GM18511 (cell line): ENCODE results near the gene TSPO2.

ENCODE experiments used
- ATAC-seq: cut with Tn5 transposase; IDR thresholded peaks from one replicate; pipeline ENCODE4 v1.9.1; 2021; ENCODE audit warnings: mild to moderate bottlenecking, moderate library complexity; ENCODE audit not compliant: unreplicated experiment

Gene TSPO2

GRCh38 chr6:41074692-41075436, 32.6 kb downstream of the TSPO2 start:
- ATAC-seq = no peak

GRCh38 chr6:41075651-41076626, 33.7 kb downstream of the TSPO2 start:
- no peak for ATAC-seq

GRCh38 chr6:41077536-41077935, 35.3 kb downstream of the TSPO2 start:
- no peak for ATAC-seq

- no peak for ATAC-seq
Observed at GRCh38 chr6:41078101-41078500, 35.8 kb downstream of the TSPO2 start.

GRCh38 chr6:41079080-41079479, 36.8 kb downstream of the TSPO2 start:
- no peak for ATAC-seq

GRCh38 chr6:41080621-41081020, 38.4 kb downstream of the TSPO2 start:
- ATAC-seq = no peak

- no peak for ATAC-seq
Observed at GRCh38 chr6:41083072-41083471, 40.8 kb downstream of the TSPO2 start.

- no peak for ATAC-seq
Observed at GRCh38 chr6:41085182-41085581, 42.9 kb downstream of the TSPO2 start.

- ATAC-seq = no peak
Observed at GRCh38 chr6:41088451-41088850, 46.2 kb downstream of the TSPO2 start.

- no peak for ATAC-seq
Observed at GRCh38 chr6:41090841-41091761, 48.8 kb downstream of the TSPO2 start.

GRCh38 chr6:41092421-41093140, 50.3 kb downstream of the TSPO2 start:
- no peak for ATAC-seq

GRCh38 chr6:41093729-41094128, 51.5 kb downstream of the TSPO2 start:
- ATAC-seq = no peak
